EH (cell line): Measurements from ENCODE around the gene PHLDB2.

ENCODE experiments used
- DNase-seq: peaks from one replicate; pipeline ENCODE4 v3.0.0-alpha.2; 2015; ENCODE audit warnings: low read depth

PHLDB2 gene

GRCh38 chr3:111851511-111851954, 7.5 kb upstream of the PHLDB2 start:
- DNase-seq, result peak; percentile 97

GRCh38 chr3:111852540-111852939, 6.5 kb upstream of the PHLDB2 start:
- no peak for DNase-seq

GRCh38 chr3:111853068-111853467, 6.0 kb upstream of the PHLDB2 start:
- DNase-seq, result no peak

- DNase-seq, result no peak
Measured at GRCh38 chr3:111854990-111855389, 4.1 kb upstream of the PHLDB2 start.

- no peak for DNase-seq
Measured at GRCh38 chr3:111856501-111856900, 2.6 kb upstream of the PHLDB2 start.

GRCh38 chr3:111857474-111857873, 1.6 kb upstream of the PHLDB2 start:
- peak; percentile 54 for DNase-seq

- DNase-seq, result peak; percentile 37
Measured at GRCh38 chr3:111858642-111859041, 423 bp upstream of the PHLDB2 start.

- peak; percentile 94 for DNase-seq
Measured at GRCh38 chr3:111859974-111860859, 1.2 kb downstream of the PHLDB2 start.

- peak; percentile 62 for DNase-seq
Measured at GRCh38 chr3:111861391-111861790, 2.3 kb downstream of the PHLDB2 start.

GRCh38 chr3:111862415-111862814, 3.4 kb downstream of the PHLDB2 start:
- no peak for DNase-seq

- no peak for DNase-seq
Measured at GRCh38 chr3:111862974-111863373, 3.9 kb downstream of the PHLDB2 start.

GRCh38 chr3:111863942-111864694, 5.1 kb downstream of the PHLDB2 start:
- DNase-seq, result peak; percentile 38

GRCh38 chr3:111864821-111865656, 6.0 kb downstream of the PHLDB2 start:
- DNase-seq, result peak; percentile 95

GRCh38 chr3:111867889-111868426, 8.9 kb downstream of the PHLDB2 start:
- no peak for DNase-seq

- peak; percentile 46 for DNase-seq
Measured at GRCh38 chr3:111870620-111871019, 11.6 kb downstream of the PHLDB2 start.

GRCh38 chr3:111871809-111872623, 13.0 kb downstream of the PHLDB2 start:
- DNase-seq, result no peak

- DNase-seq, result no peak
Measured at GRCh38 chr3:111872979-111873378, 13.9 kb downstream of the PHLDB2 start.

GRCh38 chr3:111874177-111874820, 15.2 kb downstream of the PHLDB2 start:
- peak; percentile 77 for DNase-seq

GRCh38 chr3:111881480-111881879, 22.4 kb downstream of the PHLDB2 start:
- no peak for DNase-seq

GRCh38 chr3:111882194-111882593, 23.1 kb downstream of the PHLDB2 start:
- DNase-seq, result no peak
